Lung (tissue), 12 donors: ENCODE data around the gene TNS3. TPM values are rescaled to one million over a fixed set of nuclear protein-coding genes. Genes with fewer than 3 reads are reported as not detected.

ENCODE experiments used
- ATAC-seq: fragments of 200-7000 bp; cut with Tn5 transposase; one replicate; pipeline ENCODE4 v1.9.1; 2020; ENCODE audit warnings: moderate number of reproducible peaks; ENCODE audit not compliant: insufficient read depth, low FRiP score
- DNase-seq, 3 donors: peaks; one replicate each; pipeline ENCODE4 v3.0.0-alpha.2; 2013 to 2017
- H3K27ac ChIP-seq, 2 donors: one replicate each; pipeline ENCODE4 v1.5.1; 2013; ENCODE audit warnings: mild to moderate bottlenecking in 2 of 2, moderate library complexity in 2 of 2, control low read depth in 1 of 2, inconsistent platforms in 1 of 2, low read depth in 1 of 2, low read length in 1 of 2
- H3K27me3 ChIP-seq, 3 donors: one replicate each; pipeline ENCODE4 v1.5.1; 2013; ENCODE audit warnings: low read length in 2 of 3; ENCODE audit not compliant: control insufficient read depth in 3 of 3, insufficient read depth in 3 of 3
- H3K36me3 ChIP-seq, 4 donors: one replicate each; pipeline ENCODE4 v1.5.1; 2013; ENCODE audit warnings: low read length in 4 of 4, mild to moderate bottlenecking in 1 of 4, moderate library complexity in 1 of 4; ENCODE audit not compliant: control insufficient read depth in 4 of 4, insufficient read depth in 4 of 4
- H3K4me1 ChIP-seq, 5 donors: one replicate each; pipeline ENCODE4 v1.5.1; 2013; ENCODE audit warnings: low read length in 5 of 5, mild to moderate bottlenecking in 2 of 5, moderate library complexity in 1 of 5; ENCODE audit not compliant: control insufficient read depth in 5 of 5, insufficient read depth in 5 of 5
- H3K4me3 ChIP-seq: one replicate; pipeline ENCODE4 v1.5.1; 2013; ENCODE audit warnings: mild to moderate bottlenecking, control low read depth, moderate library complexity
- H3K9ac ChIP-seq, 2 donors: one replicate each; pipeline ENCODE4 v1.5.1; 2013; ENCODE audit warnings: low read length in 2 of 2, control low read depth in 1 of 2; ENCODE audit not compliant: insufficient read depth in 1 of 2
- H3K9me3 ChIP-seq, 4 donors: one replicate each; pipeline ENCODE4 v1.5.1; 2013; ENCODE audit warnings: low read length in 3 of 4, mild to moderate bottlenecking in 1 of 4, moderate library complexity in 1 of 4; ENCODE audit not compliant: control insufficient read depth in 4 of 4, insufficient read depth in 3 of 4
- WGBS, 2 donors: extraction: QIAGEN DNeasy Blood & Tissue Kit; methylation state at CpG; one replicate each; pipeline ENCODE4 v1.1.7; 2013; 5-methylcytosine and 5-hydroxymethylcytosine counted together
- polyA plus RNA-seq, 2 donors: library from polyadenylated mRNA; stranded (reverse); fragments of 200-250 nt; gene quantifications; one replicate each; pipeline ENCODE4 v1.2.1, GENCODE V29; 2013
- total RNA-seq, 2 donors: library from RNA; depleted of rRNA in 1 of 2; stranded (reverse); fragments of >200 nt in 1 of 2; gene quantifications; one replicate each; pipeline ENCODE4 v1.2.1, GENCODE V29; 2014 to 2021
- TF ChIP-seq, protein P1 (sequence below): IDR thresholded peaks from 2 replicates; pipeline ENCODE4 v1.5.1; 2012; ENCODE audit warnings: mild to moderate bottlenecking; ENCODE audit errors: control extremely low read depth, extremely low read depth
- donor health status: control.
- donor health status: control.
- donor health status: Bipolar disorder and iron deficiency.
- donor health status: healthy.
- donor health status: DM: yes; HTN: yes; CAD: no.

TNS3 gene
- total and polyA plus RNA-seq, 4 donors = 23.8 to 140 (median 85.7) TPM

DNA sequence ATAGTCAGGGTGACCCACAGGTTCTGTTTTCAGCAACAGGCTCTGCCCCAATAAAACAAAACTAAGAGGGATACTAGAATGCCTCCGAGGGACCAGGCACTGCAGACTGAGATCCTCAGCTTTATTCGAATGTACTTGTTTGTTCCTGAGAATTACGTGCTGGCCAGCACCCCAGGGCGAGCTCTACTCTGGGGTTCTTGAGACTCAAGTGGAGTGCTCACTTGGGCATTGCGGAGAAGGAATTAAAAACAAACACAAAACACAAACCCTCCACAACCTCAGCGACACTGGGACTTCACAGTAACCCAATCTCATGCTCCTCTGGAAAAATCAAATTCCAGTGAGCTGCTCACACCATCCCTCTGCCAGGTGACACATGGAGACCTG, 250.7 kb downstream of the TNS3 start:
- peaks cover 0 to 97% (median 56%) of the 10 kb centered on the region in 5 donors for H3K4me1 ChIP-seq
- no peak overlapping the region for H3K9ac ChIP-seq
- H3K9me3 ChIP-seq = no peaks in the 10 kb centered on the region
- DNase-seq (peak in 1 of 3 donors; percentile 39), ATAC-seq (no peak)
- WGBS, 2 donors = 65 to 82% methylated on average over 6 of the region's 6 CpGs
- no peak overlapping the region for H3K4me3 ChIP-seq
- TF ChIP-seq, protein P1, sequence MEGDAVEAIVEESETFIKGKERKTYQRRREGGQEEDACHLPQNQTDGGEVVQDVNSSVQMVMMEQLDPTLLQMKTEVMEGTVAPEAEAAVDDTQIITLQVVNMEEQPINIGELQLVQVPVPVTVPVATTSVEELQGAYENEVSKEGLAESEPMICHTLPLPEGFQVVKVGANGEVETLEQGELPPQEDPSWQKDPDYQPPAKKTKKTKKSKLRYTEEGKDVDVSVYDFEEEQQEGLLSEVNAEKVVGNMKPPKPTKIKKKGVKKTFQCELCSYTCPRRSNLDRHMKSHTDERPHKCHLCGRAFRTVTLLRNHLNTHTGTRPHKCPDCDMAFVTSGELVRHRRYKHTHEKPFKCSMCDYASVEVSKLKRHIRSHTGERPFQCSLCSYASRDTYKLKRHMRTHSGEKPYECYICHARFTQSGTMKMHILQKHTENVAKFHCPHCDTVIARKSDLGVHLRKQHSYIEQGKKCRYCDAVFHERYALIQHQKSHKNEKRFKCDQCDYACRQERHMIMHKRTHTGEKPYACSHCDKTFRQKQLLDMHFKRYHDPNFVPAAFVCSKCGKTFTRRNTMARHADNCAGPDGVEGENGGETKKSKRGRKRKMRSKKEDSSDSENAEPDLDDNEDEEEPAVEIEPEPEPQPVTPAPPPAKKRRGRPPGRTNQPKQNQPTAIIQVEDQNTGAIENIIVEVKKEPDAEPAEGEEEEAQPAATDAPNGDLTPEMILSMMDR = no peak
- H3K27ac ChIP-seq = peak overlapping the region in 1 of 2 donors; percentile 84
- H3K27me3 ChIP-seq = no peaks in the 10 kb centered on the region
- H3K36me3 ChIP-seq = peaks cover 0 to 18% (median 4%) of the 10 kb centered on the region in 4 donors

DNA sequence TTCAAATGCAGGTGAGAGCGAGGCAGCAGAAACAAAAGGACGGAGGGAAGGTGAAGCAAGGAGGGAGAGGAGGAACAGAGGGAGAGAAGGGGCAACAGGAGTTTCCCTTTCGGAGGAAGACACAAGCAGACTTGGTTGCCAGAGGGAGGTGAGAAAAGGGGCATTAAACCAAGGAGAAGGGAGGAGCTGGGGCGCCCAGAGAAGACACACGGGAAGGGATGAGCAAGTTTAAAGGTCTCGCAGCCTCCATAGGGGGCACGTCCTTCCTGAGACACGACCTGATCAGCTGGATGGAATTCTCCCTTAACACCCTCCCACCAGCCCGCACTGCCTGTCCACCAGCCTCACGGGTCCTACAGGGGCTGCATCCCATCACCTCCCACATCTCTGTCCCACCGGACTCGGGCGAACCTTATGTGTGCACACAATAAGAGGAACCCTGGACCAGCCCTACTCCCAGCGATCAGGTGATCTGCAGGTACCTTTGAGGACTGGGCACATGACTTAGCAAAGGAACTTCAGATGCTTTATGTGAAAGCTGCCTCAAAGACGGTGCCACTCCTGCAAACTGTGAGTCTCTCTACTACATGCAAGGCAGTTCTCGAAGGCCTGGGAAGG, 251.2 kb downstream of the TNS3 start:
- peak overlapping the region in 1 of 2 donors; percentile 84 for H3K27ac ChIP-seq
- WGBS, 2 donors = 83 to 92% methylated on average over 16 of the region's 16 CpGs
- ATAC-seq = no peak

DNA sequence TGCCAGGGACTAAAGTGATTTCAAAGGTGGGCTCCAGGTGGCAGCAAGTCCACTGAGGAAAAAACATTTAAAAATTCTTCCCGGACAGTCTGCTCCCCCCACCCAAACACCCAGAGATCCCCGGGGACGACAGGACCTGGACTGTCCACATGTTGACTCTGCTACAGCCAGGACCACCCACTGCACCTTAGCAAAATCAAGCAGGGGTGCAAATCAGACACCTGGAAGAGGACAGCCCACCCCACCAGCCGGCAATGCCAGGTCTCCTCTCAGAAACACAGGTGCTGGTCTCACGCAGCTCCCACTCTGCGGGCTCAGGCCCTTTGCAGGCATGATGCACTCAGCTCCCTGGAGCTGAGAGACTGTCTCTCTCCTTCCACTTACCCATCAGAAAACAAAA, 251.9 kb downstream of the TNS3 start:
- Histone ChIP-seq H3K9ac (no peak overlapping the region), H3K27me3 (no peaks in the 10 kb centered on the region), H3K4me3 (no peak overlapping the region), H3K4me1 (peaks cover 0 to 97% (median 65%) of the 10 kb centered on the region in 5 donors), H3K27ac (peak overlapping the region in 1 of 2 donors; percentile 84), H3K36me3 (peaks cover 0 to 18% (median 6%) of the 10 kb centered on the region in 4 donors), H3K9me3 (no peaks in the 10 kb centered on the region)
- TF ChIP-seq, protein P1 = no peak
- no peak for ATAC-seq
- 74 to 84% methylated on average over 6 of the region's 6 CpGs for WGBS, 2 donors
- DNase-seq = no peak

More for the DNA sequence above, 251.2 kb downstream of the TNS3 start:
- Histone ChIP-seq H3K27me3 (no peaks in the 10 kb centered on the region), H3K4me3 (no peak overlapping the region), H3K9me3 (no peaks in the 10 kb centered on the region), H3K36me3 (peaks cover 0 to 18% (median 4%) of the 10 kb centered on the region in 4 donors), H3K4me1 (peaks cover 0 to 97% (median 60%) of the 10 kb centered on the region in 5 donors), H3K9ac (no peak overlapping the region)
- DNase-seq = no peak
- TF ChIP-seq, protein P1 = no peak
